C4-2B (cell line): ENCODE data around the gene ADI1.

ENCODE experiments used
- H3K27ac ChIP-seq: fragments of 450-650 bp; 2 replicates; pipeline ENCODE4 v1.5.1; 2017
- CTCF ChIP-seq: fragments of 450-650 bp; conservative IDR thresholded peaks from 2 replicates; pipeline ENCODE4 v1.5.1; 2017; ENCODE audit warnings: mild to moderate bottlenecking
- ZFX ChIP-seq: fragments of 450-650 bp; IDR thresholded peaks from 2 replicates; pipeline ENCODE4 v1.6.1; 2017

ADI1 gene

GRCh38 chr2:3519255-3520205, at the start of gene ADI1:
TSS of gene ADI1 (minus strand) at chr2:3519531. CDS start at chr2:3519487, 44 bp downstream.
- H3K27ac ChIP-seq = peak within 1 kb of the TSS; percentile 100
- TF ChIP-seq CTCF = no peak
- peak; percentile 72 for TF ChIP-seq ZFX

- TF ChIP-seq CTCF (no peak), ZFX (no peak)
- no peak overlapping the region for H3K27ac ChIP-seq
Measured at GRCh38 chr2:3566806-3567205, 47.5 kb upstream of the ADI1 start.

- no peak for TF ChIP-seq CTCF
- TF ChIP-seq ZFX = no peak
- no peak overlapping the region for H3K27ac ChIP-seq
Measured at GRCh38 chr2:3565117-3565516, 45.8 kb upstream of the ADI1 start.

- no peak for TF ChIP-seq ZFX
- TF ChIP-seq CTCF = no peak
- no peak overlapping the region for H3K27ac ChIP-seq
Measured at GRCh38 chr2:3563521-3563976, 44.2 kb upstream of the ADI1 start.

GRCh38 chr2:3558205-3559014, 39.1 kb upstream of the ADI1 start, which contains the start of gene RNASEH1:
TSS of gene RNASEH1 (minus strand) at chr2:3558333. CDS start at chr2:3558260, 73 bp downstream.
- peak within 1 kb of the TSS; percentile 85 for H3K27ac ChIP-seq
- TF ChIP-seq CTCF = no peak
- no peak; the same call in 1 of the 2 replicates for TF ChIP-seq ZFX

- peak overlapping the region; percentile 85 for H3K27ac ChIP-seq
Measured at GRCh38 chr2:3557639-3558204, 38.4 kb upstream of the ADI1 start.

More at GRCh38 chr2:3557639-3558204, 38.4 kb upstream of the ADI1 start:
- TF ChIP-seq ZFX = peak; percentile 80
- no peak for TF ChIP-seq CTCF
